Measurements from ENCODE around the gene SLC16A2.
"Not testable (repeated sequence)": the region's sequence is repeated elsewhere in the genome, so short reads cannot be mapped to it uniquely, and the experiment has no call there.

SLC16A2 gene

GRCh38 chrX:74446876-74447275 is 25.6 kb downstream of the SLC16A2 start:
- DNase-seq (ENCODE audit: low read depth), result no peak

- no peak for DNase-seq (ENCODE audit: low read depth)
Observed at GRCh38 chrX:74448669-74449068, 27.4 kb downstream of the SLC16A2 start.

GRCh38 chrX:74449322-74449936 is 28.1 kb downstream of the SLC16A2 start:
- peak; percentile 30 for DNase-seq (ENCODE audit: low read depth)

GRCh38 chrX:74449937-74450330 is 28.6 kb downstream of the SLC16A2 start:
- no peak for DNase-seq (ENCODE audit: low read depth)

GRCh38 chrX:74450803-74451449 is 29.6 kb downstream of the SLC16A2 start:
- no peak for DNase-seq (ENCODE audit: low read depth)

GRCh38 chrX:74451450-74452198 is 30.3 kb downstream of the SLC16A2 start:
- no peak for DNase-seq (ENCODE audit: low read depth)

- DNase-seq (ENCODE audit: low read depth), result no peak
Observed at GRCh38 chrX:74452199-74452481, 30.8 kb downstream of the SLC16A2 start.

- DNase-seq (ENCODE audit: low read depth), result no peak
Observed at GRCh38 chrX:74453178-74453577, 31.9 kb downstream of the SLC16A2 start.

- DNase-seq (ENCODE audit: low read depth), result not testable (repeated sequence)
Observed at GRCh38 chrX:74454233-74454632, 32.9 kb downstream of the SLC16A2 start.

- no peak for DNase-seq (ENCODE audit: low read depth)
Observed at GRCh38 chrX:74458736-74459135, 37.4 kb downstream of the SLC16A2 start.

GRCh38 chrX:74461384-74461783 is 40.1 kb downstream of the SLC16A2 start:
- DNase-seq (ENCODE audit: low read depth), result no peak

- no peak for DNase-seq (ENCODE audit: low read depth)
Observed at GRCh38 chrX:74464722-74465121, 43.4 kb downstream of the SLC16A2 start.

- DNase-seq (ENCODE audit: low read depth), result no peak
Observed at GRCh38 chrX:74465424-74465823, 44.1 kb downstream of the SLC16A2 start.

- DNase-seq (ENCODE audit: low read depth), result no peak
Observed at GRCh38 chrX:74467656-74468055, 46.4 kb downstream of the SLC16A2 start.

- not testable (repeated sequence) for DNase-seq (ENCODE audit: low read depth)
Observed at GRCh38 chrX:74473116-74473515, 51.8 kb downstream of the SLC16A2 start.

GRCh38 chrX:74490247-74490646 is 69.0 kb downstream of the SLC16A2 start:
- no peak for DNase-seq (ENCODE audit: low read depth)

- DNase-seq (ENCODE audit: low read depth), result no peak
Observed at GRCh38 chrX:74492720-74493201, 71.5 kb downstream of the SLC16A2 start.

GRCh38 chrX:74493806-74494205 is 72.5 kb downstream of the SLC16A2 start:
- no peak for DNase-seq (ENCODE audit: low read depth)

GRCh38 chrX:74498924-74499323 is 77.6 kb downstream of the SLC16A2 start:
- DNase-seq (ENCODE audit: low read depth), result no peak

- DNase-seq (ENCODE audit: low read depth), result no peak
Observed at GRCh38 chrX:74500067-74500466, 78.8 kb downstream of the SLC16A2 start.

- no peak for DNase-seq (ENCODE audit: low read depth)
Observed at GRCh38 chrX:74500555-74500954, 79.3 kb downstream of the SLC16A2 start.

GRCh38 chrX:74505437-74505836 is 84.1 kb downstream of the SLC16A2 start:
- no peak for DNase-seq (ENCODE audit: low read depth)
